Activated naive CD4-positive, alpha-beta T cell treated with anti-CD3 and anti-CD28 coated beads, Interleukin-2, amount 50 U/mL, for 16 hours (primary cell): ENCODE measurements around the gene HELQ.
"Not testable (repeated sequence)": the region's sequence is repeated elsewhere in the genome, so short reads cannot be mapped to it uniquely, and the experiment has no call there.

Source experiments
- DNase-seq: peaks from one replicate; pipeline ENCODE4 v3.0.0-alpha.2; 2020

HELQ gene

DNA sequence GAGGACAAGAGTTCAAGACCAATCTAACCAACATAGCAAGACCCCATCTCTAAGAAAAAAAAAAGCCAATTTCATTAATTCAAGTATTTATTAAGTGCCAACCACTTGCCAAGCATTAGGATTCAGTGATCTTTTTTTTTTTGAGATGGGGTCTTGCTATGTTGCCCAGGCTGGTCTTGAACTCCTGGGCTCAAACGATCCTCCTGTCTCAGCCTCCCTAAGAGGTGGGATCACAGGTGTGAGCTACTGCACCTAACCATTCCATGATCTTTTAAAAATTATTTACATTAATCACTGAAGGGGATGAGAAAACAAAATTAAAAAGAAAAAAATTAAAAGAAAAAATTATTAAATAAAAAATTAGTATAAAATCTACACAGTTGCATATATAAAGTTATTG is 24.4 kb downstream of the HELQ start:
- no peak for DNase-seq

DNA sequence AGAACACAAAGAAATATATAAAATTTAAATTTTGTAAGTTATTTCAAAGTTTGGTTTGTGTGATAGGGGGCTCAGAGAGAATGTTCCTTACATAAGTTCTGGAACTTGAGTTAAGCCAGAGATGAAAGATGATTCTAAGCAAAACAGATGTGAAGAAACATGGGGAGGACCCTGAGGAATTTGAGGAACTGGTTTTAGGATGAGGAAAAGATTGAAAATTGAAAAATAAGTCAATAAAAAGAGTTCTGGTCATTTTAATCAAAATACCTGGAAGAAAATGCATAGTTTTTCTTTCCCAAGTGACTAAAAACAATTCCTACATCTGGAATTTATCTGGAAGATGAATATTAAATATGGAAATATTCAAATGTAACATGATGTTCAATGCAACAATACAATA is 37.4 kb downstream of the HELQ start:
- no peak for DNase-seq

DNA sequence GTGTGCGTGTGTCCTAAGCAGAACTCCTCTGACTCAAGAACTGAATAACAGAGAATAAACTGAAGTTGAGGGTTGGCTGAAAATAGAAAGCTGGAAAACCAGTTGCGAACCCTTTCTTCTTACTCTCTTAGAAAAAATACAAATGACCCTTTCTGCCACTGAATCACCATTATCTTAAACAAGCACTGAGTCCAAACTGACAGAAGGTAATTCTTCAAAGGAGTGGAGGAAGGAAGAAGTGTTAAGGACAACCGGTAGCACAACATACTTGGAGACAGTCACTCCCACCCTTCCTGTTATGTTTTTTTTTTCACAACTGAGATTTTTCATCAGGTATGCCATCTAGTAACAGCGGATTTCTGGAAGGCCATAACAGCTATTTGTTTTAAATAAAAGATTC is 38.1 kb downstream of the HELQ start:
- no peak for DNase-seq

DNA sequence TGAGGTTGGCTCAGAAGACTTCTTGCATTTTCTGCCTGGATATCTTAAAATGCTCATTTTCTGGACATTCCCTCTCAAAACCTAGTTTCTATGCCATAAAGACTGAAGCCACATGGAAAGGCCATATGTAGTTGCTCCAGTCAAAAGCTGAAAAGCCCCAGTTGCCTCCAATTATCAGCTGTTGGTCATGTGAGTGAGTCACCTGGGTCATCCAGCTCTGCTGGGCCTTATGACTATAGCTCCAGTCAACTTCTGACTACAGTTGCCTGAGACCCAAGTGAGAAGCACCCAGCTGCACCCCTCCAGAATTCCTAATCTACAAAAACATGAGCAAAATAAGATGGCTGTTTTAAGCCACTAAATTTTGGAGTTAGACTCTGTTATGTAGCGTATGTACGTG is 41.9 kb downstream of the HELQ start:
- no peak for DNase-seq

DNA sequence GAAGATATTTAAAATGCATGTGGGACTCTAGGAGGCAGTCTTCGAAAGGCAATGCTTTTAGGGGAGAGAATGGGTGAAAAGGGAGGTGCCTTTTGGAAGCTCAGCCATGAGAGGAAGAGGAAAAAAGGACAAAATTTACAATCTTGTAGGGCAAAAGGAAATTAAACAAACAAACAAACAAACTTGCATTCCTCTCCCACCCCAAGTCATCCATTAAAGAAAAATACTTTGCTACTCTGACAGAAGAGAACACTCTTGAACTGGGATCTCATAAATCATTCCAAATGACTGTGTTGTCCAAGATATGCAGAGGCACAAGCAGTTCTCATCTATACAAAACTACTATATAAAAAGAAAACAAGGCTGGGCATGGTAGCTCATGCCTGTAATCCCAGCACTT is 46.7 kb downstream of the HELQ start:
- no peak for DNase-seq

DNA sequence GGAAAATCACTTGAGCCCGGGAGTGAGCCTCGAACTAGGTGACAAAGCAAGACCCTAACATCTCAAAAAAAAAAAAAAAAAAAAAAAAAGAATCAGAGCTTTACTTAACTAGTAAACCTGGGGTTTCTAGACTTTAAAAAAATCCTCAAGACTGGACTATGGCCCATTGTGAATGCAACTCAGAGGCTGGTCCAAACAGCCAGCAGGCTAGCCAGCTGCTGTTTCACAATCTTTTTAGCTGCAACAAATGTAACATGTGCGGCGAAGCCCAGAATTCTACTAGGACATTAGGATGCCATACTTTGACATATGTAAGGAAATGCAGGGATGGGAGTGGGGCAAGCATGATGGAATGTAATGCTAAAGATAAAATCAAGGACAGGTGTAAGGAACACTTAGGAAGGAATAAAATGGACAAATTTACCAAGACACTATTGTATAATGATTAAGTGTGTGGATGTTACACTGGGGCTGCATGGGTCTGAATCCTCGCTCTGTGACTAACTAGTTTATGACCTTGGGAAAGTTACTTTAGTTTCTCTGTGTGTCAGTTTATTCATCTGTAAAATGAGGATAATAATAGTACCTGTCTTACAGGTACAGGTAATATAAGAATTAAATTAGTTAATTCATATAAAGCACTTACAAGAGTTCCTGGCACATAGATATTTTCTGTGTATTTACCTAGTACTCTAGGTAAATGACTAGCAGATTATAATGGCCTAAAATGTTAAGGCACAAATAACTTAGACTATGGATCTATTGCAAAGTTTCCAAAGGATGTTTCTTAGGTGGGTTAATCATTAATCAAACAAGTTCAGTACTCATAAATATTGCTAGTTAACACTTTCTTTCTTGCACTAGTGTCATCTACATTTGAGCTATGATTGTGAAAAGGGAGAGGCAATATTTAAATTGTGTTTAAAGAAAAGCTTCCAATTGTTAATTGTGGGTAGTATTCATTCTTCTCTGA is 49.5 kb downstream of the HELQ start:
- no peak for DNase-seq

DNA sequence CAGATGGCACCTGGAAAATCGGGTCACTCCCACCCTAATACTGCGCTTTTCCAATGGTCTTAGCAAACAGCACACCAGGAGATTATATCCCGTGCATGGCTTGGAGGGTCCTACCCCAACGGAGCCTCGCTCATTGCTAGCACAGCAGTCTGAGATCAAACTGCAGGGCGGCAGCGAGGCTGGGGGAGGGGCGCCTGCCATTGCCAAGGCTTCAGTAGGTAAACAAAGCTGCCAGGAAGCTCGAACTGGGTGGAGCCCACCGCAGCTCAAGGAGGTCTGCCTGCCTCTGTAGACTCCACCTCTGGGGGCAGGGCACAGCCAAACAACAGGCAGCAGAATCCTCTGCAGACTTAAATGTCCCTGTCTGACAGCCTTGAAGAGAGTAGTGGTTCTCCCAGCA is 57.5 kb downstream of the HELQ start:
- not testable (repeated sequence) for DNase-seq

DNA sequence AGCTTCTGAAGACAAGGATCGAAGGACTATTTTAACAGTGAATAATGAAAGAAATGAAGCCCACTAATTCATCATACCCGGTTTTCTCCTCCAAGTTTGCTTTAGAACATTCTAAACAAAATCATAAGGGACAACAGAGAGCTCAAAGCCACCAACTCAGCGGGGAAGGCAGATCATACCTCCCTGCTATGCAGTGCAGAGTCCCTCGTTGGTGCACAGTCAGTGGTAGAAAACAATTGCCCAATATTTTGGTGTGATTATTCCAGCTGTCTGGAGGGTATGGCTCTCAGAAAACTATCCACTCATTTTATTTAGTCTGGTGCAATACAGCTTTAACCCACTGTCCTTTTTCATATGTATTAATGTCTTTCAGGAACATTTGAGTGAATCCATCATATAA is 61.7 kb downstream of the HELQ start:
- no peak for DNase-seq

DNA sequence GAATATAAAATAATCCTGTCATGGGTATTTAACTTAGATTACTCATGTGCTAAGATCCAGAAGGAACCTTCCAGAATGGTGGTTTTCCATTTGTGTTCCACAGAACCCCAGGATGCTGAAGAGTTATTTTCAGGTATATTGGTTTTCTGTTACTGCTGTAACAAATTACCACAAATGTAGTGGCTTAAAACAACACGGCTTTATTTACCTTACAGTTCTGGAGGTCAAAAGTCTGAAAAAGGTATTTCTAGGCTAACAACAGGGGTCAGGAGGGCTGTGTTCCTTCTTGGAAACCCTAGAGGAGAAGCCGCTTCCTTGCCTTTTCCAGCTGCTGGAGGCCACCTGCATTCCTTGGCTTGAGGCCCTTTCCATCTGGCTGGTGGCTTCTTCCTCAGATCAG is 63.1 kb downstream of the HELQ start:
- no peak for DNase-seq

DNA sequence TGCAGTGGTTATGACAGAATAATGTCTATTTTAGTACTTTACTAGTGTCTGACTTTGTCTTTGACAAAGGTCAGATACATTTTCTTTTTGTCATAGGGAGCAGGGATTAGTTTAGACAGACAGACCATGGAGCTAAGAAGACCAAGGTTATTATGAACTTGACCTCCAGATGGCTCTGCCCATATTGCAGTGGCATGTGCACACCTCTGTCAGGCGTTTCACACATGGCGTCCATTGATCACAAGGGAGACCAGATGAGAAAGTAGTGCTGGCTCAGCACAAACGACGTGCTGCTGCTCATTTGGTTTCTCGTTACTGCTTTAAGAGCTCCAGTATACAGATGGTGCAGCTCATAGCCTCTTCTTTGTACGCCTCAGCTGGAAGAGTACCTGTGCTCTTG is 64.7 kb downstream of the HELQ start:
- no peak for DNase-seq

DNA sequence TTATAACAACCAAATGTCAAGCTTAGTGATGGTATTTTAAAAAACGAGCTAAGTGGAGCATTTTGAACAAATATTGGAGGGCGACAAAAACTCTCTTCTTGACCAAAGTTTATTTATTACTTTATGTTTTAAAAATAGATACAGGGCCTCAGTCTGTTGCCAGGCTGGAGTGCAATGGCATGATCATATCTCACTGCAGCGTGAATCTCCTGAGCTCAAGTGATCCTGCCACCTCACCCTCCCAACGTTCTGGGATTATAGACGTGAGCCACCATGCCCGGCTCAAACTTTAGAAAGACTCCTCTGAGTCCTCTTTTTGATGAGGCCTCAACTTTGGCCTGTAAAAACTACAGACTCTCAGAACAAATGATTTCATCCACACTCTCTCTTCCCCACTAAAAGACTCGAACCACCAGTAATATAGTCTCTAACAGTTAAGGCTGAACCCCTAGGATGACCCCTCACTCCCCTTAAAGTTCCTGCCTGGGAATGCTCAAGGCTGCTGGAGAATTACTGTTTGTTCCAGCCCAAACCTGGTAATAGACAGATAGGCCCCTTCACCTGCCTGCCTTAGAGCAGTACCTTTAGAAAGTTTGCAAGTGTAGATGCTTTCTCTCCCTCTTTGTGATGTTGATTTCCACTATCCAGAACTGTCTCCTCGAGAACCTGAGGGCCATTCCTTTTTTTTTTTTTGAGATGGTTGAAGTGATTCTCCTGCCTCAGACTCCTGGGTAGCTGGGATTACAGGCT is 65.7 kb downstream of the HELQ start:
- DNase-seq = no peak

DNA sequence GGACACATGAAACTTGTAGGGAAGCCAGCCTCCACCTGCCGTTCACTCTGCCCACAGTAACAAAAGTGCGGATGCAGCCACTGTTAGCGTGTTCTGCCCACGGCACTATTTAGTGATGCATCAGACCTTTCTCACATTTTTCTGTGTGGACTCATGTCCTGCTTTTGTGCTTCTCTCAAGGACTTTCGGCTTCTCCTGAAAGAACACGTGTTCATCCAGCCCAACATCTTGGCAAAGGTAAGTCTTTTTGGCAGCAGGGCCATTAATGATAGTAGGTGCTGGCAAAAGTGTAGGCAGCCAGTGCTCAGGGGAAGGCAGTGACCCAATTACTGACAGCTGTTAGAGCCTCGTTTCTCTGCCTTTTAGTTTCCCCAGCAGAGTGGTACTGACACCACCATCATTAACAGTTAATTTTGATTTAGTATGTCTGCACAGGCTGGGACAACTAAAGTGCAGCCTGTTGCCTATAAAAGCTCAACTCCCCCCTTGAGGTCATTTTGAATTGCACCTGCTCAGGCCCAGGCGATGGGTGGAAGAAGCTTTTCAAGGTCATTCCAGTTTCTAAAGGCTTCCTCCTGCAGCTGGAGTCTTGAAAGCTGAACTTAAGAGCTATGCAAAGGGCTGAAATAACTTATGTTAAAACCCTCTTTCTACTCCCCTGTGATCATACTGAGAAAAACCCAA is 66.4 kb downstream of the HELQ start:
- DNase-seq = no peak

DNA sequence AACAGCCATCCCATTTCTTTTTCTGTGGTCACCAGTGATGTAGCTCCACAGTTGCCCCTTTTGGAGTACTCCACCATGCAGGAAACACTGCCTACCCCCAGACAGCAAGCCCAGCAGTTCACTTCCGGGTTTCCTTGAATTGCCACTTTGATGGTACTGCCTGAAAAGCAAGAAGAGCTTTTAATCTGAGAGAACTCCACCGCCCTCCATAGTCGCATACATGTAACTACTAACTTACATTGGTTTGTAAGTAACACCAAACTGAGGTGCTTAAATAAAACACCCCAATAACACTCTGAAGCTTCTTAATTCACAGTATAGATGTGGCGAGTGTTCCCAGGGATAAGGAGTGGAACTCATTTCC is 67.3 kb downstream of the HELQ start:
- peak; percentile 25 for DNase-seq

DNA sequence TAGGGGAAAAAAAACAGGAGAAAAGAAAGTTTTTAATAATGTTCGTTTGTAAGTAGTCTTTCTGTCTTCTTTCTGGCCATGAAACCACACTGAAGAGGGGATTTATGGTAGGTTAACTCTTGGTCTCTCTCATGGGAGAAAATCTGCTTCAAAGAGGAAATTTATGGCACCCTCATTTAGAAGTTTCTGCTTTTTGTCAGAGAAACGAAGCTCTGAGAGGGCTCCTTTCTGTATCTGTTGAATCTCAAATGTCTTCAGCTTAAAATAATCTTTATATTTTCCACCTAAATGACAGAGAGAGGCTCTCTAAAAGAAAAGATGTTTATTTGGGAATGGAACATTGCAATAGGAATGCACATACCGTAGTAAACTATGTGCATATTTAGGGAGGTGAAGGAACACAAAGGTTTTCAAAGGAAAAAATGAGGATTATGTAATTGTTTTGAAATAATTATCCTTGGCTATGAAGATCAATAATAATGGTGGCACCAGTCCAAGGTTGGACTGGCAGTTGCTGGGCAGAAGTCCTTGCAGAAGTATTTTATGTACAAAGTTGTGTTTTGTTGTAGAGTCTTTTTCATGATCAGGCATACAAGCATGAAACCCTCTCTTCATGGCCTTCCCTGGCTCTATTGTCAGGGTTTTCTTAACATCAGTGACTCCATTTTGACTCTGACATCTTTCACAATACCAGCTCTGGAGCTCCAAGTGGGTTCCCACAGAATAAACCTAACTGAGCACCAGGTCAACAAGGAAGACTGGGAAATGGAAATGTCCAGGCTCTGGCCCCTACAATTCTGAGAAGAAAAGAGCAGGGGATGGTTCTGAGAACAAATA is 67.9 kb downstream of the HELQ start:
- no peak for DNase-seq

DNA sequence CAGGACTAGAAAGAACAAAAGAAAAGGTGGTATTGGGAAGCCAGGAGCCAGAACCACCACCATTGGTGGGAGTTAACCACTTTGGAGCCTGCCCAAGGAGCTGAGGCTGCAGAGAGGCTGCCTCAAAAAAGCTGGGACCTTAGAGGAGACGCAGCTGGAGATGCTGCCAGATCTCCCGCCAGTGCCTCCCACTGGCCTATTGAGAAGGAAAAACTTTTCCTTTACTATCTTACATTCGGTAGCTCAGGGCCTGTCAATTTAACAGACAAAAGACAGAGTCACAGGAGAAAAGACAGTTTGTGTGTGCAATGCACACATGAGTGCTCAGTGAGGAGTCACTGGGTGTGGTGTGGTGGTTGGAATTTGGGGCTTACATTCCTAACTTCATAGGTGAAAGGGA is 68.6 kb downstream of the HELQ start:
- no peak for DNase-seq

DNA sequence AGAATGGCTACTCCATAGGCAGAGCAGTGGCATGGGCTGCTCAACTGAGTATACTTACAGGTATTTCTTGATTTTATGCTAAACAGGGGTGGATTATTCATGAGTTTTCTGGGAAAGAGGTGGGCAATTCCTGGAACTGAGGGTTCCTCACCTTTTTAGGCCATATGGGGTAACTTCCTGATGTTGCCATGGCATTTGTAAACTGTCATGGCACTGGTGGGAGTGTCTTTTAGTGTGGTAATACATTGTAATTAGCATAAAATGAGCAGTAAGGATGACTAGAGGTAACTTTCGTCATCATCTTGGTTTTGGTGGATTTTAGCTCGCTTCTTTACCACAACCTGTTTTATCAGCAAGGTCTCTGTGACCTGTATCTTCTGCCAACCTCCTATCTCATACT is 72.8 kb downstream of the HELQ start:
- no peak for DNase-seq

DNA sequence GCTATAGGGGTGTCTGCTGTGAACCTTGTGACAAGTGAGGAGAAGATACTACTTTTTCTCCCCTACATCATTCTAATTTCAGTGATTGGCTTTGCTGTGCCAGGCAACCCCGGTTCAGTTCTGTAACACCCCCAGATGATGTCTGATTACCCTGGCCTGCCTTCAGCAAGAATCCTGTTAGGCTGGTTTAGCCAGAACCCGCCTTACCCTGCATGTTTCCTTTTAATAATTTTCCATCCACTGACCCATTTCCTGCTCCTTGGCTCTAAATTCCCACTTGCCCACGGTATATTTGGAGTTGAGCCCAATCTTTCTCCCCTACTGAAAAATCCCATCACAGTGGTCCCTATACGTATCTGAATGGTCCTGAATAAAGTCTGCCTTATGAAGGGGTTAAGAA is 74.5 kb downstream of the HELQ start:
- no peak for DNase-seq

DNA sequence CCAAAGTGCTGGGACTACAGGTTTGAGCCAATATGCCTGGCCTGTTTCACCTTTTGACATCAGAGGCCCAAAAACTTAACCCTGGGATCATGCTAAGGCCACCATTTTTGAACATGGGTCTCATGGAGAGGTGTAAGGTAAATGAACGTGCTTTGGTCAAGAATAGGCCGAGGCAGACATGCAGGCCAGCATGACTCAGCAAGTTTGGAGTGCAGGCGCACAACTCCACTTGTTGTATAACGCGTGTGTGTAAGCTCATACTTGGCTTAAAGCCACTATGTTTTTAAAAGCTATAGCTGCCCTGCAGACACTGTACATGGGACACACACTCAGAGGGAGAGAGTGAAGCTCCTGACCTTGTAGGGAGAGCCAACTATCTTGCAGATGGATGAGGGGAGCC is 77.2 kb downstream of the HELQ start:
- DNase-seq = no peak

DNA sequence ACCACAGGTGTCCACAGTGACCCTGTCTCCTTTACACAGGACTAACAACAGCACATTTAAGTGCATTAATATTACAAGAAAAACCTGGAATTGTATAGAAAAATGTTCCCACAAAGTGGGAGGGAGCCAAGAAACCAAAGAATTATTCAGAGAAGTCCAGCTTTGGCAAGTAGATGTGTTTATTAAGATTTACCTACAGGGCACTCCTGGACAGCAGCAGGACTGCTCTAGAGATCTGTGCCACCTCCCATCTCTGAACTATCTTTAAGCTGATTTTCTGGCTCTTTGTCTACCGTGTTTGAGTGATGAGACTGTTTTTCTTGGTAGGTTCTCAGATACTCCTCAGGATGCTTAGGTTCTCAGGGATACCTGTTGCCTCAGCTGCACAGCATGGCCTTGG is 82.7 kb downstream of the HELQ start:
- DNase-seq = no peak

DNA sequence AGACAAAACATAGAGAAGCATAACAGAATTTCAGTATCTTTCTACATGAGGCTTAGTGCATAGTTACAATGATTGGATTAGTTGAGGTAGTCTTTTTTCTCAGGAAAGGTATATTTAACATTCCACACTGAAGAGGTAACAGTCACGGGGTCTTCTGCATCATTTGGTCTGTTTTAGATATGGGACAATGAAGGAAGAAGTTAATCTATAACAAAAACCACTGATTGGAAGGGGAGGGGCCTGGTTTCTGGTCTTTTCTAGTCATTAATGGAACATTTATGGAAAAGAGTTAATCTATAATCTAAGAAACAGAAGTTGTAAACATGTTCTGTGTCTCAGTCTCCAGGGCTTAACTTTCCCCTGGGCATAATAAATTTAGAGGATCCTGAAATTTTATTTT is 83.7 kb downstream of the HELQ start:
- DNase-seq = no peak

DNA sequence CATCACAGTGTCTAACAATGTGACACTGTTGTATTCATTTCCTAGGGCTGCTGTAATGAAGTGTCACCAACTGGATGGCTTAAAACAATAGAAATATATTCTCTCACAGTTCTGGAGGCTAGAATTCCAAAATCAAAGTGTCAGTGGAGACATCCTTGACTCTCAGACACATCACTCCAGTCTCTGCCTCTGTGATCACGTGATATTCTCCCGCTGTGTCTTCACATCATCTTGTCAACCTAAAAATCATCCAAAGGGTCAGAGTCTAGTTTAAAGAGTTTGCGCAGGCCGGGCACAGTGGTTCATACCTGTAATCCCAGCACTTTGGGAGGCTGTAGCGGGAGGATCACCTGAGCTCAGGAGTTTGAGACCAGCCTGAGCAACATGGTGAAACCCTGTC is 84.4 kb downstream of the HELQ start:
- DNase-seq = no peak

DNA sequence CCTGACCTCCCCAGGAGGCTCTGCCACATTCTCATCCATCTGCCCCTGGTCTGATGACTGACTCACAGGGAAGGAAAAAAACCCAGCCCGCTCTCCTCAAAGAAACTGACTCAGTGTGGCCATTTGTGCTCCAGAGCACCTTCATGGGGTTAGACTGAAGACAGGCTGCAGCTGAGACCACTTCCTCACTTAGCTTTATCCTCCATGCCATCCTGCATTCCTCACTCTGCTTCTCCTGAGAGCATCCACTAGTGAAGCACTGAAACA is 85.0 kb downstream of the HELQ start:
- DNase-seq = no peak
